ENCODE data around the gene POLR2B.

DNA sequence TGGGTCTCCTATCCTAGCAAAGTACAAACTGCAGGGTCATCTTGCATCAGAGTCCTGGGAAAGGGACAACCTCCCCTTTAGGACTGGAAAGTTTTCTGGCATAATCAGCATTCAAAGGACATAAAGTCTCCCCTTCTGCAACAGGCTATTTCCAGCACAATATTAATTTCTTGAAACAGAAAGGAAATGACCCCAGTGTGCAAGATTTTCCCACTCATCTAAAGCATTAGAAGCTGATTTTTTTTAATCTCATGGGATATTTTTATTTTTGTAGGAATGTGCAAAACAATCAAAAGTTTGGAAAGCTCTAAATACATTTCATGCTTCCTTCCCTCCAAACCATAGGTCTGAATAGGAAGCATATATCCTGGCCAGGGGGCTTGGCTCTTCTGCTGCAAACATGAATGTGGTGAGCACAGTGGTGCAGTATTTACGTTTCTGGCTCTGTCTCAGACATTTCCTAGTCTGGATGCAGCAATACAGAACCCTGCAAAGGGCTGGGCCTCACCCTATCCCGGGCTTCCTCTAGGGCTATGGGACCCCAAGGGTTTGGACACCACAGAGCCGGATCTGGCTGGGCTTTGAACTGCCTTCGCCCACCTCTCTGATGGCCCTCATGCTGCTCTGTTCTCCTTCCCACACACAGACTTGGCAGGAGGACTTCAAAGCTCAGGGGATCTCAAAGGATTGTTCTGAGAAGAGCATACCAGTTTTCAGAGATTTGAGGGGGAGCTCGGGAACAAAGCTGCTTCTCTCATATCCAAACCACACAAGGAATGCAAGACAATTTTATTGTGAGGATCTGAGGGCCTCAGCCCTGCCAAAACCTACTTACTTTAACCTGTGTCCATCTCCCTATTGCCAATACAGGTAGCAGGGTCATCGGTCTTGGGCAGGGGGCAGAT is 64.9 kb downstream of the POLR2B start:
- TF ChIP-seq, protein P1, sequence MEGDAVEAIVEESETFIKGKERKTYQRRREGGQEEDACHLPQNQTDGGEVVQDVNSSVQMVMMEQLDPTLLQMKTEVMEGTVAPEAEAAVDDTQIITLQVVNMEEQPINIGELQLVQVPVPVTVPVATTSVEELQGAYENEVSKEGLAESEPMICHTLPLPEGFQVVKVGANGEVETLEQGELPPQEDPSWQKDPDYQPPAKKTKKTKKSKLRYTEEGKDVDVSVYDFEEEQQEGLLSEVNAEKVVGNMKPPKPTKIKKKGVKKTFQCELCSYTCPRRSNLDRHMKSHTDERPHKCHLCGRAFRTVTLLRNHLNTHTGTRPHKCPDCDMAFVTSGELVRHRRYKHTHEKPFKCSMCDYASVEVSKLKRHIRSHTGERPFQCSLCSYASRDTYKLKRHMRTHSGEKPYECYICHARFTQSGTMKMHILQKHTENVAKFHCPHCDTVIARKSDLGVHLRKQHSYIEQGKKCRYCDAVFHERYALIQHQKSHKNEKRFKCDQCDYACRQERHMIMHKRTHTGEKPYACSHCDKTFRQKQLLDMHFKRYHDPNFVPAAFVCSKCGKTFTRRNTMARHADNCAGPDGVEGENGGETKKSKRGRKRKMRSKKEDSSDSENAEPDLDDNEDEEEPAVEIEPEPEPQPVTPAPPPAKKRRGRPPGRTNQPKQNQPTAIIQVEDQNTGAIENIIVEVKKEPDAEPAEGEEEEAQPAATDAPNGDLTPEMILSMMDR (IDR thresholded peaks at IDR 0.05; ENCODE audit: control extremely low read depth in 1 of 3, insufficient read depth in 1 of 3, low read depth in 1 of 3, low read length in 3 of 3), result no peak
- TF ChIP-seq NRF1 (IDR thresholded peaks at IDR 0.05; ENCODE audit: low read depth, low read length), result no peak
- TF ChIP-seq EZH2 (IDR thresholded peaks at IDR 0.05; ENCODE audit: low read depth, low read length, severe bottlenecking), result no peak
- TF ChIP-seq TBP (IDR thresholded peaks at IDR 0.05; ENCODE audit: low read depth, low read length), result no peak
- TF ChIP-seq BRCA1 (IDR thresholded peaks at IDR 0.05; ENCODE audit: low read depth, low read length), result no peak
- no peak for TF ChIP-seq RFX5 (IDR thresholded peaks at IDR 0.05; ENCODE audit: borderline replicate concordance, low read depth, low read length)
- TF ChIP-seq KDM5A (IDR thresholded peaks at IDR 0.05; ENCODE audit: low read length), result no peak
- no peak for TF ChIP-seq GTF2F1 (IDR thresholded peaks at IDR 0.05; ENCODE audit: borderline replicate concordance, low read depth, low read length)
- TF ChIP-seq EP300 (IDR thresholded peaks at IDR 0.05; ENCODE audit: borderline replicate concordance in 1 of 2, low read depth in 2 of 2, low read length in 2 of 2), result no peak
- no peak for TF ChIP-seq TAF1 (IDR thresholded peaks at IDR 0.05; ENCODE audit: low read depth, low read length)
- no peak for TF ChIP-seq PHF8 (conservative IDR thresholded peaks at IDR 0.05; ENCODE audit: low read depth, low read length)
- no peak for TF ChIP-seq POLR2AphosphoS5 (IDR thresholded peaks at IDR 0.05; ENCODE audit: low read depth, low read length)
- TF ChIP-seq RAD21 (IDR thresholded peaks at IDR 0.05 in 1 of 2, conservative IDR thresholded peaks at IDR 0.05 in 1 of 2; ENCODE audit: low read depth in 2 of 2, low read length in 2 of 2), result no peak
